Tibial artery (tissue), 4 donors: Measurements from ENCODE around the gene ENPP3.

Experiments used
- DNase-seq, 2 donors: peaks; one replicate each; pipeline ENCODE4 v3.0.0-alpha.2; 2019
- H3K27ac ChIP-seq, 2 donors: fragments of 200-600 bp; sonication (generic) in 1 of 2; 1 replicate in 1 of 2; 2 replicates in 1 of 2; pipeline ENCODE4 v1.5.1; 2018 to 2019; ENCODE audit warnings: mild to moderate bottlenecking in 1 of 2
- H3K27me3 ChIP-seq, 2 donors: fragments of 200-600 bp; sonication (generic) in 1 of 2; one replicate each; pipeline versions ENCODE4 v1.5.1 to v1.6.0; 2016 to 2019
- H3K36me3 ChIP-seq, 3 donors: fragments of 200-600 bp; sonication (generic) in 2 of 3; one replicate each; pipeline ENCODE4 v1.5.1; 2016 to 2019; ENCODE audit warnings: mild to moderate bottlenecking in 2 of 3
- H3K4me1 ChIP-seq, 4 donors: fragments of 200-600 bp; sonication (generic) in 2 of 4; 1 replicate in 3 of 4; 2 replicates in 1 of 4; pipeline ENCODE4 v1.5.1; 2016 to 2019
- H3K4me3 ChIP-seq, 2 donors: fragments of 200-600 bp; sonication (generic) in 1 of 2; 1 replicate in 1 of 2; 2 replicates in 1 of 2; pipeline ENCODE4 v1.5.1; 2018 to 2019; ENCODE audit warnings: mild to moderate bottlenecking in 2 of 2
- H3K9me3 ChIP-seq, 3 donors: fragments of 200-600 bp; sonication (generic) in 1 of 3; one replicate each; pipeline ENCODE4 v1.5.1; 2016 to 2019
- intact Hi-C: fragments of 100-400 bp; cut with DNase I; formaldehyde crosslinking; loops from one replicate; pipeline ENCODE4 v1.15.0; 2023; ENCODE audit warnings: low total_unique reads
- TF ChIP-seq, protein P1 (sequence below), 2 experiments: fragments of 200-600 bp in 1 of 2; fragments of 450-650 bp in 1 of 2; IDR thresholded peaks; one replicate each; pipeline ENCODE4 v1.5.1; 2017 to 2019; ENCODE audit warnings: antibody characterized with exemption in 2 of 2, mild to moderate bottlenecking in 1 of 2, moderate library complexity in 1 of 2

The ENPP3 gene

DNA sequence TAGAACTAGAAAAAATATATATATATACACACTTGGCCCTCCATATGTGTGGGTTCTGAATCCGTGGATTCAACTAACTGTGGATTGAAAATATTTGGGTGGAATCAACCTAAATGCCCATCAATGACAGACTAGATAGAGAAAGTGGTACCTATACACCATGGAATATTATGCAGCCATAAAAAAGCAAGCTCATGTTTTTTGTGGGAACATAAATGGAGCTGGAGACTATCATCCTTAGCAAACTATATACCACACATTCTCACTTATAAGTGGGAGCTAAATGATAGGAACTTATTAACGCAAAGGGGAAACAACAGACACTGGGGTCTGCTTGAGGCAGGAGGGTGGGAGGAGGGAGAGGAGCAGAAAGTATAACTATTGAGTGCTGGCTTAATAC, 36.1 kb downstream of the ENPP3 start:
- Histone ChIP-seq H3K4me3 (no peak overlapping the region), H3K27ac (no peak overlapping the region), H3K9me3 (no peaks in the 10 kb centered on the region), H3K36me3 (no peaks in the 10 kb centered on the region), H3K27me3 (no peaks in the 10 kb centered on the region), H3K4me1 (no peaks in the 10 kb centered on the region)
- intact Hi-C loops, result no loop called here
- TF ChIP-seq, protein P1, sequence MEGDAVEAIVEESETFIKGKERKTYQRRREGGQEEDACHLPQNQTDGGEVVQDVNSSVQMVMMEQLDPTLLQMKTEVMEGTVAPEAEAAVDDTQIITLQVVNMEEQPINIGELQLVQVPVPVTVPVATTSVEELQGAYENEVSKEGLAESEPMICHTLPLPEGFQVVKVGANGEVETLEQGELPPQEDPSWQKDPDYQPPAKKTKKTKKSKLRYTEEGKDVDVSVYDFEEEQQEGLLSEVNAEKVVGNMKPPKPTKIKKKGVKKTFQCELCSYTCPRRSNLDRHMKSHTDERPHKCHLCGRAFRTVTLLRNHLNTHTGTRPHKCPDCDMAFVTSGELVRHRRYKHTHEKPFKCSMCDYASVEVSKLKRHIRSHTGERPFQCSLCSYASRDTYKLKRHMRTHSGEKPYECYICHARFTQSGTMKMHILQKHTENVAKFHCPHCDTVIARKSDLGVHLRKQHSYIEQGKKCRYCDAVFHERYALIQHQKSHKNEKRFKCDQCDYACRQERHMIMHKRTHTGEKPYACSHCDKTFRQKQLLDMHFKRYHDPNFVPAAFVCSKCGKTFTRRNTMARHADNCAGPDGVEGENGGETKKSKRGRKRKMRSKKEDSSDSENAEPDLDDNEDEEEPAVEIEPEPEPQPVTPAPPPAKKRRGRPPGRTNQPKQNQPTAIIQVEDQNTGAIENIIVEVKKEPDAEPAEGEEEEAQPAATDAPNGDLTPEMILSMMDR (IDR thresholded peaks at IDR 0.05), result no peak
- no peak for DNase-seq

DNA sequence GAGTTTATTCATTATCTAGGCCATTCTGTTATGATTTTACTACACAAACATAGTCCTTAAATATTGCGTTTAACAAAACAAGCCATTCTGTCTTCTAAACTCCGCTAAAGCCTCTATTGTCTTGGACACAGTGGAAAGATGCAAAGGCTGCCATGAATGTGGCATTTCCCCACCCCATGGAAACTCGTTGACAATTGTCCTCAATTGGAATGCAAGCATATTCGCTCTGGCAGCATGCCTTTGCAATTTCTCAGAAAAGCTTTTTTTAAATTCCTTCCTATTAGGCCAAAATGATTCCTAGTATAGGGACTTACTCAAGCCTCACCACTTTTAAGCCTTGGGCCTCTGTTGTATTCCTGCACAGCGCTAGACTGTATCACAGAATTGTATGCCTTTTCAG, 41.3 kb downstream of the ENPP3 start:
- intact Hi-C loops, result no loop called here
- Histone ChIP-seq H3K4me1 (no peaks in the 10 kb centered on the region), H3K27ac (no peak overlapping the region), H3K27me3 (no peaks in the 10 kb centered on the region), H3K36me3 (no peaks in the 10 kb centered on the region), H3K9me3 (no peaks in the 10 kb centered on the region), H3K4me3 (no peak overlapping the region)
- TF ChIP-seq, protein P1 (IDR thresholded peaks at IDR 0.05), result no peak
- DNase-seq, result no peak

DNA sequence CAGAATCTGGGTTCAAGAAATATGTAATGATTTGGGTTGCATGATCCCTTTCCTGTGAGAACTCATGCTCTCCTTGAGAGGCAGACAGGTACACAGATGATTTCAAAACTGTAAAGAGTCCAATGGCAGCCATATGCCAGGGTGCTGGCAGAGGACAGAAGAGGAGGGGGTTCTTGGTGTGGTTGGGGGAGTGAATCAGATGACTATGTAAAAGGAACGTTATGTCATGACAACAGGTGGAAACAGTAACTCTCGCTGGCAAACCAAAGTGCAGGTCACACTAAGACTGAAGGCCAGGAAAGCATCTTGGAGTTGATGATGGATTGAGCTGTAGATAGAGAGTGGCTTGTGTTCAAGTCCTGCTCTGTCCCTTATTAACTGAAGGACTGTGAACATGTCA, 43.8 kb downstream of the ENPP3 start:
- intact Hi-C loops, result no loop called here
- Histone ChIP-seq H3K36me3 (no peaks in the 10 kb centered on the region), H3K27me3 (no peaks in the 10 kb centered on the region), H3K9me3 (no peaks in the 10 kb centered on the region), H3K27ac (no peak overlapping the region), H3K4me1 (no peaks in the 10 kb centered on the region), H3K4me3 (no peak overlapping the region)
- TF ChIP-seq, protein P1 (IDR thresholded peaks at IDR 0.05), result no peak
- DNase-seq, result no peak

DNA sequence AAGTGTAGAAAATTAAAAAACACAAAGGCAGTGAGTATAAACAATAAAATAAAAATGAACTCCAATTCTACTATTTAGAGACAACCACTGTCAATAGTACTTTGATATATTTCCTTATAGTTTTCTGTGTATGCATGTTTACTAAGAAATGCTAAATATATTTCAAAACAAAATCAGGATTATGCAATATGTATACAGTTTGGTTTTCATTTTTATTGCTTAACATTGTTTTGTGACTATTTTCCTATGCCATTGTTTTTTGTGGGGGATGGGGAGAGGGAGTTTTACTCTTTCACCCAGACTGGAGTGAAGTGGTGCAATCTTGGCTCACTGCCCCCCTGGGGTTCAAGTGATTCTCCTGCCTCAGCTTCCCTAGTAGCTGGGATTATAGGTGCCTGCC, 44.5 kb downstream of the ENPP3 start:
- intact Hi-C loops, result no loop called here
- H3K4me1 ChIP-seq, result no peaks in the 10 kb centered on the region
- DNase-seq, result no peak
- no peaks in the 10 kb centered on the region for H3K27me3 ChIP-seq
- no peaks in the 10 kb centered on the region for H3K36me3 ChIP-seq
- no peak overlapping the region for H3K27ac ChIP-seq
- no peak overlapping the region for H3K4me3 ChIP-seq
- TF ChIP-seq, protein P1 (IDR thresholded peaks at IDR 0.05), result no peak
- no peaks in the 10 kb centered on the region for H3K9me3 ChIP-seq

DNA sequence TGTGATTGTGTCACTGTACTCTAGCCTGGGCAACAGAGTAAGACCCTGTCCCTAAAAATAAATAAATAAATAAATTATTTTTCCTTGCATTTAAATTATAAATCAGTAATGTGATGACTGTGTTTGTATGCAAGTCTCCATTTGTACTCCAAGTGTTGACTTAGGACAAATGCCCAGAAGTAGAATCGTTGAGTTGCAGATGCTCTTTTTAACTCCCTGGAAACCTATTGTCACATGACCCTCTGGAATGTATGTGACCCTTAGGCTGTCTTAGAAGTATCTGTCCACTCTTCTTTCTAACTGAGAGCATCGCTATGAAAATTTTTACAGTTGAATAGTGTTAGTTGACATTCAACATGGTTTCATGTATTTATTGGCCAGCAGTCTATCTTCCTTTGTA, 45.3 kb downstream of the ENPP3 start:
- no peak overlapping the region for H3K27ac ChIP-seq
- intact Hi-C loops, result no loop called here
- H3K4me3 ChIP-seq, result no peak overlapping the region
- DNase-seq, result no peak
- no peaks in the 10 kb centered on the region for H3K36me3 ChIP-seq
- no peaks in the 10 kb centered on the region for H3K9me3 ChIP-seq
- no peaks in the 10 kb centered on the region for H3K27me3 ChIP-seq
- TF ChIP-seq, protein P1 (IDR thresholded peaks at IDR 0.05), result no peak
- no peaks in the 10 kb centered on the region for H3K4me1 ChIP-seq

DNA sequence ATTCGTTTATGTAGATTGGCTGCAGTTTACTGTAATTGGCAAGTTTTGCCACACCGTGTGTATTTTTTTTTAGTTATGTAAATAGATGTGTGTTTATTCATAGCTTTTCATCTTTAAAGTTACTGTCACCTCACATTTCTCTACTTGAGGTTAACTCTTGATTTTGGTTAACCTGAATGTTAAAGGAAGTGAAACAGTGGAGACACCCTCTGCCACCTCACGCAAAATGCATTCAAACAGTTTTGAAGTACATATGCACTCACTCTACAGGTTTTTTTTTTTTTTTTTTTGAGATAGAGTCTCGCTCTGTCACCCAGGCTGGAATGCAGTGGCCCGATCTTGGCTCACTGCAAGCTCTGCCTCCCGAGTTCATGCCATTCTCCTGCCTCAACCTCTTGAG, 46.4 kb downstream of the ENPP3 start:
- Histone ChIP-seq H3K27ac (no peak overlapping the region), H3K4me1 (no peaks in the 10 kb centered on the region), H3K4me3 (no peak overlapping the region), H3K36me3 (no peaks in the 10 kb centered on the region), H3K27me3 (no peaks in the 10 kb centered on the region), H3K9me3 (no peaks in the 10 kb centered on the region)
- intact Hi-C loops, result no loop called here
- no peak for DNase-seq
- TF ChIP-seq, protein P1 (IDR thresholded peaks at IDR 0.05), result no peak
